DMS153 treated with DMSO at 0.1 percent for 48 hours (cell line): ENCODE measurements around the gene SLC8B1.
"Not testable (repeated sequence)": the region's sequence is repeated elsewhere in the genome, so short reads cannot be mapped to it uniquely, and the experiment has no call there.

ENCODE experiments used
- DNase-seq: peaks from one replicate; lab custom pipeline; 2025; ENCODE audit not compliant: unreplicated experiment; lab: John Stamatoyannopoulos, UW

The SLC8B1 gene

DNA sequence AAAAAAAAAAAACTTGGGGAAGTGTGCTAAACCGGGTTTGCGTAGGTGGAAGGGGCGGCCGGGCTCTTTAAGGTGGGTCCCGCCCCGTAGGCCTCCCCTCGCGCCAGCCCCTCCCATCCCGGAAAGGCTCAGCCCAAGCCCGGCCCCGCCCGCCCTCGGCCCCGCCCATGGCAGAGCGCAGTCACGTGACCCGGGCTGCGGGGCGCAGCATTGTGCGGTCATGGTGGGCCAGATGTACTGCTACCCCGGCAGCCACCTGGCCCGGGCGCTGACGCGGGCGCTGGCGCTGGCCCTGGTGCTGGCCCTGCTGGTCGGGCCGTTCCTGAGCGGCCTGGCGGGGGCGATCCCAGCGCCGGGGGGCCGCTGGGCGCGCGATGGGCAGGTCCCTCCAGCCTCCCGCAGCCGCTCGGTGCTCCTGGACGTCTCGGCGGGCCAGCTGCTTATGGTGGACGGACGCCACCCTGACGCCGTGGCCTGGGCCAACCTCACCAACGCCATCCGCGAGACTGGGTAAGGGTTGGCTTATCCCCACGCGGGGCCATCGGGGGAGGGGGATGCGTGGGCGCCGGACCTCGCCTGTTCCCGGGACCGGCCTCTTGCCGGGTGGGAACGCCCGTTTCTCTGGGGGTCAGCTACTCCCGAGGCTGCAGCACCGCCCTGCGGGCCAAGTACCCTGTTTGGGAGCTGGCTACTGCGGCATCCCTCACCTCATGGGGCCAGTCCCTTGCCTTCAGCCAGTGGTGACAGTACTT, 23.6 kb upstream of the SLC8B1 start, which contains the start of gene PLBD2:
Gene PLBD2 (plus strand): TSS at position 207 of the 752 bp plus-strand sequence. CDS start 14 bp downstream, at position 221.
- DNase-seq, result peak; percentile 63

DNA sequence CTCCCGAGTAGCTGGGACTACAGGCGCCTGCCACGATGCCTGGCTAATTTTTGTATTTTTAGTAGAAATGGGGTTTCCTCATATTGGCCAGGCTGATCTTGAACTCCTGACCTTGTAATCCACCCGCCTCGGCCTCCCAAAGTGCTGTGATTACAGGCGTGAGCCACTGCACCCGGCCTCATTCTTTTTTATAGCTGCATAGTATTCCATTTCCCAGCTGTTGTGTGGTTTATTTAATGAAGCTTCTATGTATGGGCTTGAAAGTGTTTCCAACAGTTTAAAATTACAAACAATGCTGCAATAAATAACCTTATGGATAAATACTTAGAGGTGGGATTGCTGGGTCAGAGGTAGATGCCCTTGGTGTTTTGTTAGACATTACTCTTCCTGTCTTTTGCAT, 19.3 kb upstream of the SLC8B1 start:
- DNase-seq, result not testable (repeated sequence)

DNA sequence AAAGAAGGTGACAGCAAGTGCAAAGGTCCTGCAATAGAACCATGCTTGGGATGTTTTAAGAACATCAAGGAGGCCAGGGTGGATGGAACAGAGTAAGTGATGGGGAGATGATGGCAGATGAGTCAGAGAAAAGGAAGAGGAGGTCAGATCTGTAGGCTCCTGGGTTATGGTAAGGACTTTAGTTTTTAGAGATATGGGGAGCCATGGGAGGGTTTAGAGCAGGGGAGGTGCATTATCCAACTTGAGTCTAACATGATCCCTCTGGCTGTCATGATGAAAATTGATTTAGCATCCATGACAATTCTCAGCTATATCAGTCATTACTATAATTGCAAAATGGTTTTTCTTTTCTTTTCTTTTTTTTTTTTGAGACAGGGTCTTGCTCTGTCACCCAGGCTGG, 16.2 kb upstream of the SLC8B1 start:
- DNase-seq, result no peak

DNA sequence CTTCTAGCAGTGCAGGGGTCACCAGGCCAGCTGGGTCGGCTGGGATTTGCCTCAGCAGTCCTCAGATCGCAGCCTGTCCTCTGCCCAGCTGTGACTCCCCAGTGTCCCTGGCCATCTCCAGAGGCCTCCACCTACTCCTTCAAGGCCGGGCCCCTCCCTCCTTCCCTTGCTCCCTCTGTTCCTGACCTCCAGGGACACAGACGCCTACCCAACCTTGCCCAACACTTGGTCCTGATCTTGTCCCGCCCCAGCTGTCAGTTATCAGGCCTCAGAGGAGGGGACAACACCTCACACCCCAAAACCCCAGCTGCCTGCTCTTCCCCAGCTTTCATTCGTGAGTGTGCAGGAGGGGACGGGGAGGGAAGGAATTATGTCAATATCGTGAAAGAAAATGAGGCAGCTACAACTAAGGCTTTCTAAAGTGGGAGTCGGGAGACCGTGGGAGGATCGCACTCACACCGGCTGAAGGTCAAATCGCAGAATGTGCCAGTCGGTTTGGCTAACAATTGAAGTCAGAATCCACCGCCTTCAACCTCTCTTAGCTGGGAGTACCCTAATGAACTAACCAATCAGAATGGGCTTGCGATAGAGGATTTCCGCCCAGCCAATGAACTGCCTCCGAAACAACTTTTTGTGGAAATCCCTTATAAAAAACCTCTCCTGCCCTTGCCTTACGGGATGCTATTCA, 14.1 kb upstream of the SLC8B1 start:
- no peak for DNase-seq

DNA sequence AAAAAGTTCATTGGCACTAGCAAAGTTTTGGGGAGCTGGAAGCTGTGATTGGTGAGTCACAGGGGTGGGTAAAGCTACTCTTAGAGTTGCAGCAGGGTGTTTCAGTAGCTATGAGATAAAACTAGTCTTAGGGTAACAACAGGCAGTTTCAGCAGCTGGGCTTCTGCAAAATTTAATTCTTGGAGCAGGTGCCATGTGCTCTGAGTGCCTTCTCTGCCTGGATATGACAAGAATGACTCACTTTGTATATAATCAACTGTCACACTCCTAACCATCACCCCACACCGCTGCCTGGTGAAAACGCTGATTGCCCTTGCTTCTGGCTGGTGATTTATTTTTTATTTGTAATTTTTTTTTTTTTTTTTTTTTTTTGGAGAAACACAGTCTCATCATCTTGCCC, 13.0 kb upstream of the SLC8B1 start:
- DNase-seq, result no peak

DNA sequence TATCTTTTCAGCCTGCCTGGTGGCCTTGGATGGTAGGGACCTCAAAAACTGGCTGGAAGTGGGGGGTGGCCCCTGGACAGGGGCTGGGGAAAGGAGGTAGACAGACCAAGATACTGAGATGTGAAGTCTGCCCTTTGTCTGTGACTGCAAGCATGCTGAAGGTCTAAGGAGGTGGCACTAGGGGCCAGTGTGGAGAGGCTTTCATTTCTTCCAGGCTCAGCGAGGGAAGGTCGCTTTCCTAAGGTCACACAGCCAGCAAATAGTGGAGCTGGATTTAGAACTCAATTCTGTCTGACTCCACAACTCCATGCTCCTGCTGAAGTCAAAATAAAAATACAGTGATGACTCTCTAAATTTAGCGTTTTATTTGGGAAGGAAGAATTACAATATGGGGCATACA, 12.2 kb upstream of the SLC8B1 start:
- DNase-seq, result no peak

DNA sequence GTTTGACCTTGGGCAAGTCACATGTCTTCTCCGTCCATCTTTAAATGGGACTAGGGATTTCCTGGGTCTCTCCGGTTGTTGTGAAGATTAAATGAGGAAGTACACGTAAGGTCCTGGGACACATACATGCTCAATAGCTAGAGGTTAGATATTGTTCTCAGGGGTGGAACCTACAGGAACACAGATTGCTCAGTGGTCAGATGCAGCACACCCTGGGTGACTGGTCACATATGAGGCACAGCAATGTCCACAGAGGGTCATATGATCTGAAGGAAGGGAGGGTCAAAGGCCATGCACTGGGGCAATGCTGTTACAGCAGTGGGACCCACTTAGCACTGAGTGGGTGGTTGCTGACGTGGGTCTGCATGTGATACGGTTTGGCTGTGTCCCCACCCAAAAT, 11.4 kb upstream of the SLC8B1 start:
- DNase-seq, result no peak

DNA sequence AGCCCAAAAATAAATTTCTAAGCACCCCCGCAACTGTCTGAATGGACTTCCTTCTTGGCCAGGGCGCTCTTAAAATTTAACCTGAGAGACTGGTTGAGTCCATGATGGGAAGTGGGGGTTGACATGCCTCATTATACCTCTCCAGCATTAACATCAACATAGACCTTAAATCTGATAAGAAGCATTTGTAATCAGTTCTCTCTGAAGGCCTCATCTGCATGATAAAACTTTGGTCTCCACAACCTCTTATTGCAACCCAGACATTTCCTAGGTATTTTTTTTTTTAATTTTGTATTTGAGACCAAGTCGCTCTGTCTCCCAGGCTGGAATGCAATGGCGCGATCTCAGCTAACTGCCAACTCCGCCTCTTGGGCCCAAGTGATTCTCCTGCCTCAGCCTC, 10.4 kb upstream of the SLC8B1 start:
- no peak for DNase-seq

DNA sequence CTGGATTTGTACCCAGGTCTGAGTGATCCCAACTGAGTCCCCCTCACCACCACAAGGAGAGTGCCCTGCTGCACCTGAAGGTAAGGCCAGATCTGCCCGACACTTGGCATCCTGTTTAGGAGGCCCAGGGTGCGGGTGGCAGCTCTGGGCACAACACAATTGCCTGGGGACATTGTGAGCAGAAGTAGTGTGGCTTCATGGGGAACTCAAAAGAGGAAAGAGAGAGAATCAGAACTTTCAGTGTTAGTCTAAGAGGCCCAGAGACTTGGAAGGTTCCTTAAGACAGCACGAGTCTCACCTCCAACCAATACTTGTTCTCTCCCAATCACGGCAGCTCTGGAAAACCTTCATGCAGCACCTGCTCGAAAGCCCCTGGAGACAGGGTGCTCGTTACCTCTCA, 6.6 kb upstream of the SLC8B1 start:
- DNase-seq, result no peak

DNA sequence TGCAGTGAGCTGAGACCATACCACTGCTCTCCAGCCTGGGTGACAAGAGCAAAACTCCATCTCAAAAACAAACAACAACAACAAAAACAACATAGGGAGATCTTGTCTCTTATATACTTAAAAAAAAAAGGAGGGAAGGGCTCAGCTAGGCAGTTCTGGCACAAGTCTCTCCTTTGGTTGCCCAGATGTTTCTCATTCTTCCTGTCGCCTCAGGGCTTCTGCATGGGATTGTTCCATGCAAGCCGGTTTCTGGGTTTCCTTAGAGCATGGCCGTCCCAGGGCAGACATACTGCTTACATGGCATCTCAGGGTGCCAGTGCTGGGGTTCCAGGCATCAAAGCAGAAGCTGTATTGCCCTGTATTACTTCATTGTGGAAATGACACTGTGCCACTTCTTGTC, 5.2 kb upstream of the SLC8B1 start:
- no peak for DNase-seq

DNA sequence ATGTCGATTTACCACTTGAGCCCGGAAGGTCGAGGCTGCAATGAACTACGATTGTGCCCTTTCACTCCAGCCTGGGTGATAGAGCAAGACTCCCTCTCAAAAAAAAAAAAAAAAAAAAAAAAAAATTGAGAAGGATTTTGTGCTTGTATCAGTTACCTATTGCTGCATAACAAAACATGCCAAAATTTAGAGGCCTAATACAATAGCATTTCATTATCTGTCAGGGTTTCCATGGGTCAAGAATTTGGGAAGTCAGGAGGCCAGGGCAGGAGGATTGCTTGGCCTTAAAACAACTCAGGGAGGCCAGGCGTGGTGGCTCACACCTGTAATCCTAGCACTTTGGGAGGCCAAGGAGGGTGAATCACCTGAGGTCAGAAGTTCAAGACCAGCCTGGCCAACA, 4.6 kb upstream of the SLC8B1 start:
- no peak for DNase-seq

DNA sequence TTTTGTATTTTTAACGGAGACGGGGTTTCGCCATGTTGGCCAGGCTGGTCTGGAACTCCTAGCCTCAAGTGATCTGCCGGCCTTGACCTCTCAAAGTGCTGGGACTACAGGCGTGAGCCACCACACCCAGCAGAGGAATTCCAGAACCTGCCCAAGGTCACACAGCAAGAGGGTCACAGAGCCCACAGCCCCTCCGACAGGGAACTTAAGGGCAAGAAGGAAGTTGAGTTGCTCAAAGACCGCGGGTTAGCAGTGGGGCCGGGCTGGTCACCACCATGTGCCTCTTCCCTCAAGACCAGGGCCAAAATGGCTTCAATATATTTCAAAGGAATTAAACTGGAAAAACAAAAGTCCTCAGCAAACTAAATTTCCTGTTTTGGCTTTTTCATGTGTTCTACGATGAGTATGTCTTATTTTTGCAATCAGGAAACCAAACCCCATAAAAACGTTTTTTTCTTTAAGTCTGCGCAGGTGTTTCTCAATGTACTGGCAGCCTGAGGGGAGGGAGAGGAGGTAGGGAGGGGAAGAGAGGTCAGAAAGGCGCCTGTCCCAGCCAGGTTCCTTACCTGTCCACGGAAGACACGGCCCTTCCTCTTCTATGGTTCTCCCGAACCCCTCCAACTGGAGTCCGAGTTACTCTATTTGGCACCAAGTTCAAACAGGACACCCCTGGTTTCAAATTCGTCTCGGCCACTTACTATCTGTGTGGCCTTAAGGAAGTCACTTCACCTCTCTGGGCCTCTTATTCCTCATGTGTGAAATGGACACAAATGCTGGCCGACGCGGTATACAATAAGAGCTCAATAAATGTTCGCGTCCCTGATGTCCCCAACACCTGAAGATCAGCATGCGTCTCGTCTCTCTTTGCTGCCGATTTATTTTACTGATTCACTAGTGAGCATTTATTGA, 778 bp downstream of the SLC8B1 start:
- no peak for DNase-seq

DNA sequence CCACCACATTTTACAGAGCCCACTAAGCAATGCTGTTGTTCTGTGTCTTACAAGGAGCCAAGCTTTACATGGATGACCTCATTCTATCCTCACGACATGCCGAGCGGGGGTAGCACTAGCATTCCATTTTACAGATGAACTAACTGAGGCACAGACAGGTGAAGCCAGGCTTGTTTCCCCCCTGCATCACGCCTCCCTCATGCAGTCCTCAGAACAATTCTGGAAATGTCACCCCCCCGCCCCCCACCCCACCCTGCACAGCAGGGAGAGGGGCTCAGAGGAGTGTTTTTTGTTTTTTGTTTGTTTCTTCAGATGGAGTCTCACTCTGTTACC, 1.5 kb downstream of the SLC8B1 start:
- DNase-seq, result no peak

DNA sequence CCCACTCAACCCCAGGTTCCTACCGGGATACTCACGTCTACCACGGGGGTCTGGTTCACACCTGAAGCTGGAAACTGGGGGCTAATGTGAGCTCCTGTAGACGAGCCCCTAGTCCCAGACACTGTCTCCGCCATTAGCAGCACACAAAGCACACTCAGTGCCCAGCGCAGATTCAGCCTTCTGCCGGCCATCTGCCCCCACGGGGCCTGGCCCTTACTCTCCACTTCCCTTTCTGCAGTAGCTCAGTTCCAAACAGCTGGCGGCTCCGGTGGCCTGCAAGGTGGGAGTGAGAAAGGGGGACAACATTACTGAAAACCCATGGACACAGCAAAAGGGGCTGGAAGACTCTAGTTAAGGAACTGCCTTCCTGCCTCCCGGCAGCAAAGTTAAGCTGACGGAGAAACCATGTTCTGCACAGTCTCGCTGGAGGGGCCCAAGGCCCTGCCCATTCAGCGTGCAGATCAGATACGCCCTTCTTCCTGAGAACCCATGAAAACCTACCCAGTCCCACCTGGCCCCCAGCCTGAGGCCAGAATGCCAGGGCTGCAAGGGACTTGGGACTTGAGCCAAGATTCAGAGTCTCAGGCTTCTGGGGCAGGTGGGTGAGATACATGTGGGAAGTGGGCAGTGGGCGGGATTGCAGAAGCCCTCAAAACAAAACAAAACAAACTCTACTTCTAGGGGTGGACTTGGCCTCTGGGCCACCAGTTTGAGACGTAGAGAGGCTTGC, 2.1 kb downstream of the SLC8B1 start:
- DNase-seq, result no peak

DNA sequence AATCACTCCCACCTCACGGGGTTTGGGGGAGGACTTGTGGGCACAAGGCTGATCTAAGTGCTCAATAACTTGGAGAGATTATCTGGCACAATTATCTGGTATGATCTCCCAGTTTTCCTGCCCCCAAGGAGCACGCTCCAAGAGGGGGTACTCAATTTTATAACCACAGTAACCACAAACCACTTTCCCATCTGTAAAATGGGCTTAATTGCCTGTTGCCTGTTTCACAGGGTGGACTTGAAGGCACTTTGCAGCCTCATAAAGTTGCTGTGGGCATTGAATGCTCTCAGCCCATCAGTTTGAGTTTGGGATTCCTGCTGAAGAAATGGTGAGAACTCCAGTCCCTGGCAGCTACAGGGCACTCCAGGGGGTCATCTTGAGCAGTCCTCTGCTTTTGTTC, 4.4 kb downstream of the SLC8B1 start:
- no peak for DNase-seq

DNA sequence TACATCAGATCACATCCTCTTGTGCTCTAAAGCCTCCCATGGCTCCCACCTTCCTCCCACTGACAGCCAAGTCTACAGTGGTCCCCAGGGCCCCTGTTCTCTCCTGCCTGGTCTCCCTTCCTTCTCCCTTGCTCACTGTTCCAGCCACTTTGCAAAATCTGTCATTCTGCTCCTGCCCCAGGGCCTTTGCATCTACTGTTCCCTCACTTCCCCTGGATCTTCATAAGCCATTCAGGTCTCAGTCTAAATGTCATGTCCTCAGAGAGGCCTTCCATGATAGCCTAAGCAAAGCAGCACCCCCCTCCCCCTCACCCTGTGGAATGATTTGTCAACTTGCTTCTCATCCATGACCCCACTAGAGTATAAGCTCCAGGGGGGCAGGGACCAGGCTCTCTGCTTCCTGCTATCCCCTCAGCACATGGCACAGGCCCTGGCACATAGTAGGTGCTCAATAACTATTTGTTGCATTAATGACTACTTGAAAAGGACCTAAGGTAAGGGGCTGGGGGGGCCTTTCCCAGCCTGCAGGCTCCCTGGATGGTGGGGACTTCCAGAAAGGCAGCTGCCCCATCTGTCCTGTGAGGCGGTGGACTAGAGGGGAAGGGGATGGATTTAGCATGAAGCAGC, 5.0 kb downstream of the SLC8B1 start:
- no peak for DNase-seq

DNA sequence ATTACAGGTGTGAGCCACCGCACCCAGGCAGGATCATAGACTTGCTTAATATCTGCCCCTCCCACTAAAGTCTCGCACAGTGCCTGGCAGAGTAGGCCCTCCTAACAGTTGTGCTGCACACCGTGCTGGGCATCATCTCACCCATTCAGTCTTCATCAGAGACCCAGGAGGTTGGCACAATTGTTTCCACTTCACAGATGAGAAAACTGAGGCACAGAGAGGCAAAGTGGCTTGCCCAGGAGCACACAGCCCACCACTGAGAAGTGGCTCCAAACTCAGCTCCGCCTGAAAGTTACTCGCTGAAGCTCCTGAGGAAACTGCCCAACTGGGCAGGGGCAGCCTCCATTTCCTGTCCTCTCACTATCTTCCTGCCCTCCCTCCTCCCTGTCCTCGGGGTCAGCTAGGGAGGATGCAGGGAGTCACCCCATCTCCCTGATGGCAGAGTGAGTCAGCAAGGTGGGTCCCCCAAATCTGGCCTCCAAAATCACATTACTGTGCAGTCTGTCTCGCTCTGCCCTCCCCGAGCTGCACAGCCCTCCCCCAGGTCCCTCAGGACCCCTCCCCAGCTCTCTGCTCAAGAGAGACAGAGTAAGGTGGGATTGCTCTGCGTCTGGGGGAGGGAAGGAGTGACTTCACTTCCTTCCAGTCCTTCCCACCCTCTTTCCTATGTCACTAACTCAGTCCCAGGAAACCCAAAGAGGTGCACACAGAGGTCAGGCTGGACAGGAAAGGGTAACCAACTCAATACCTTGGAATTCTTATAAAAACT, 5.7 kb downstream of the SLC8B1 start:
- DNase-seq, result no peak

DNA sequence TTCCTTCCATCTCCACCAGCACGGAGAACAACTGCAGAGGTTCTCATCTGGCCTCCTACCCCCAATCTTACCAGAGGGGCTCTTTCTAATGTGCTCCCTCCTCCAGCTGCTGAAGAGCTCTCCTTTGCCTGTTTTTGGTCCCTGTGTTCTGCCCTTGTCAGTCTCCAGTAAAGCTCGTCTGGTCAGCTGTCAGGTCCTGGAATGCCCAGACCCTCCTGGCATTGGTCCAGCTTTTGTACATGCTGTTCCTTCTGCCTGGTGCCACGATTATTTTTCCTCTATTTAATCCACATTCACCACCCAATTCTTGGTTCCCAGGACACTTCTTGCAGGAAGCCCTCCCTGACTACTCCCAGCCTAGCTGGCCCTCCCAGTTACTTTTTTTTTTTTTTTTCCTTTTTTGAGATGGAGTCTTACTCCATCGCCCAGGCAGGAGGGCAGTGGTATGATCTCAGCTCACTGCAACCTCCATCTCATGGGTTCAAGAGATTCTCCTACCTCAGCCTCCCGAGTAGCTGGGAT, 6.5 kb downstream of the SLC8B1 start:
- DNase-seq, result no peak

DNA sequence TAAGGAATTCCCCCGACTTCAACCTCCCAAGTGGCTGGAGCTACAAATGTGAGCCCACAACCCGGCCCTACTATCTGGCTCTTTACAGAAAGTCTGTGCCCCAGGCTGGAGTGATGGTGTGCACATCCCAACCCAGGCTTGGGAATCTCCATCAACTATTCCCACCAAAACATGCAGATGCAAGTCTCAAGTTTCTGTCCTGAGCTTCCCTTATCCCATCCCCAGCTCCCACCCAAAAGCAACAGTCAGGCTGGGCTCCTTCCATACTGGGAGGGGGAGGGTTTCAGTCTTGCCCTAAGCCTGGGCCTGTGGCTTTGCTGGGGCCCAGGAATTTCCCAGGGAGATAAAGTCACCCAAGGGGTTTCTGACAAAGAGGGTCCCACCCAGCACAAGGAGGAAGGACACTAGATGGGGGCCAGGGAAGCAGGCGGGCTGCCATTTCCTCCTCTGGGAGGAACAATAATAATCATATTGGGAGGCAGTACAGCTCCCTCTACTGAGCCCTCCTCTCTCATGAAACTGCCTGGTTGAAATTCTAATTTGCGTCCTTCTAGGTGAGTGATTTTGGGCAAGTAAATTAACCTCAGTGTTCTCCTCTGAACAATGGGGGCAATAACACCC, 8.0 kb downstream of the SLC8B1 start:
- no peak for DNase-seq
